CD8-positive, alpha-beta memory T cell (primary cell): ENCODE data around the gene ARVCF. TPM values are rescaled to one million over a fixed set of nuclear protein-coding genes. Genes with fewer than 3 reads are reported as not detected.

Experiments
- CTCF ChIA-PET: fragments of 350-600 bp; sonication (Branson Sonifier 250); formaldehyde crosslinking; loops from one replicate; lab custom pipeline; 2021; ENCODE audit warnings: antibody characterized with exemption; lab: Charles Lee
- POLR2A ChIA-PET: fragments of 350-600 bp; sonication (Branson Sonifier 250); formaldehyde crosslinking; loops from one replicate; lab custom pipeline; 2021; ENCODE audit warnings: antibody characterized with exemption; lab: Charles Lee
- DNase-seq, 5 donors: peaks; one replicate each; pipeline versions ENCODE4 v3.0.0 to v3.0.0-alpha.2; 2020 to 2022; ENCODE audit warnings: mixed read lengths in 1 of 5
- H3K27ac ChIP-seq: one replicate; pipeline ENCODE4 v1.7.0; 2013; ENCODE audit warnings: low read depth, mild to moderate bottlenecking, low read length, moderate library complexity
- H3K27me3 ChIP-seq: 2 replicates; pipeline ENCODE4 v1.7.0; 2013; ENCODE audit warnings: low read length, mild to moderate bottlenecking; ENCODE audit not compliant: insufficient read depth, poor library complexity, severe bottlenecking
- H3K36me3 ChIP-seq: 2 replicates; pipeline ENCODE4 v1.7.0; 2013; ENCODE audit warnings: mild to moderate bottlenecking, low read length, moderate library complexity; ENCODE audit not compliant: insufficient read depth
- H3K4me1 ChIP-seq: 2 replicates; pipeline ENCODE4 v1.7.0; 2013; ENCODE audit warnings: mild to moderate bottlenecking, low read length, moderate library complexity; ENCODE audit not compliant: insufficient read depth
- H3K4me3 ChIP-seq: 2 replicates; pipeline ENCODE4 v1.7.0; 2013; ENCODE audit warnings: mild to moderate bottlenecking, low read length
- H3K9me3 ChIP-seq: 2 replicates; pipeline ENCODE4 v1.7.0; 2013; ENCODE audit warnings: mild to moderate bottlenecking, low read length
- H3K27ac Mint-ChIP-seq, 8 donors: one replicate each; pipeline ENCODE4 v1.8.0; 2020 to 2021; ENCODE audit warnings: mixed read lengths in 8 of 8, mild to moderate bottlenecking in 6 of 8, inconsistent platforms in 3 of 8, moderate library complexity in 3 of 8
- H3K27me3 Mint-ChIP-seq, 2 donors: one replicate each; pipeline ENCODE4 v1.8.0; 2020 to 2021; ENCODE audit warnings: mixed read lengths in 2 of 2, mild to moderate bottlenecking in 1 of 2, moderate library complexity in 1 of 2
- H3K36me3 Mint-ChIP-seq, 3 donors: one replicate each; pipeline ENCODE4 v1.8.0; 2020 to 2021; ENCODE audit warnings: mixed read lengths in 3 of 3, inconsistent platforms in 1 of 3, mild to moderate bottlenecking in 1 of 3
- H3K4me1 Mint-ChIP-seq, 3 donors: one replicate each; pipeline ENCODE4 v1.8.0; 2020 to 2021; ENCODE audit warnings: mixed read lengths in 3 of 3, inconsistent platforms in 1 of 3, mild to moderate bottlenecking in 1 of 3
- H3K4me3 Mint-ChIP-seq, 7 donors: one replicate each; pipeline ENCODE4 v1.8.0; 2020 to 2021; ENCODE audit warnings: mixed read lengths in 7 of 7, mild to moderate bottlenecking in 6 of 7, moderate library complexity in 4 of 7, inconsistent platforms in 2 of 7
- H3K9me3 Mint-ChIP-seq, 5 donors: one replicate each; pipeline ENCODE4 v1.8.0; 2020 to 2022; ENCODE audit warnings: mixed read lengths in 5 of 5, mild to moderate bottlenecking in 3 of 5, moderate library complexity in 2 of 5, inconsistent platforms in 1 of 5
- polyA plus RNA-seq: library from polyadenylated mRNA; unstranded; fragments of 300-500 nt; fragmentation: Illumina TruSeq; gene quantifications from one replicate; pipeline ENCODE4 v1.2.3, GENCODE V29; 2021
- total RNA-seq, 2 experiments: library from RNA; stranded (reverse); gene quantifications; one replicate each; pipeline ENCODE4 v1.2.3, GENCODE V29; 2021

The ARVCF gene
- total and polyA plus RNA-seq, 3 experiments from 2014 or later = 0.92 to 1.8 (median 1.4) TPM

GRCh38 chr22:19970479-19971275 lies 45.9 kb downstream of the ARVCF start:
- Mint-ChIP-seq H3K27ac (peak overlapping the region in 1 of 8 donors; percentile 30), H3K27me3 (no peaks in the 10 kb centered on the region), H3K4me1 (peaks cover 6 to 17% (median 12%) of the 10 kb centered on the region in 3 donors), H3K4me3 (no peak overlapping the region), H3K36me3 (peaks cover 0 to 20% (median 2%) of the 10 kb centered on the region in 3 donors), H3K9me3 (no peaks in the 10 kb centered on the region)
- ChIA-PET POLR2A (interaction anchor here (0.6 kb wide), 1 partner anchor 31 kb away, joined by 3 read pairs; no protein-coding TSS in a partner anchor), CTCF (interaction anchor here (0.6 to 4.1 kb wide), 11 partner anchors 13 to 316 kb away, joined by 3 to 25 read pairs (median 4); partner anchors contain the start of gene TANGO2)
- no peaks in the 10 kb centered on the region for H3K9me3 ChIP-seq
- H3K4me1 ChIP-seq = peaks cover 31% of the 10 kb centered on the region
- H3K36me3 ChIP-seq = no peaks in the 10 kb centered on the region
- H3K4me3 ChIP-seq = no peak overlapping the region
- no peaks in the 10 kb centered on the region for H3K27me3 ChIP-seq
- H3K27ac ChIP-seq = no peak overlapping the region
- DNase-seq = peak; percentile 66 to 82 (median 75)

GRCh38 chr22:19970031-19970478 lies 46.6 kb downstream of the ARVCF start:
- H3K36me3 ChIP-seq = no peaks in the 10 kb centered on the region
- no peaks in the 10 kb centered on the region for H3K27me3 ChIP-seq
- CTCF ChIA-PET = interaction anchor here (0.6 to 2.7 kb wide), 9 partner anchors 13 to 316 kb away, joined by 3 to 14 read pairs (median 4); partner anchors contain the start of gene TANGO2
- no peak overlapping the region for H3K27ac ChIP-seq
- POLR2A ChIA-PET = interaction anchor here (0.6 kb wide), 1 partner anchor 32 kb away, joined by 3 read pairs; no protein-coding TSS in a partner anchor
- H3K9me3 ChIP-seq = no peaks in the 10 kb centered on the region
- DNase-seq = no peak
- Mint-ChIP-seq H3K4me1 (peaks cover 6 to 12% (median 8%) of the 10 kb centered on the region in 3 donors), H3K27me3 (no peaks in the 10 kb centered on the region), H3K4me3 (no peak overlapping the region), H3K27ac (no peak overlapping the region), H3K36me3 (peaks cover 0 to 21% (median 2%) of the 10 kb centered on the region in 3 donors), H3K9me3 (no peaks in the 10 kb centered on the region)
- no peak overlapping the region for H3K4me3 ChIP-seq
- peaks cover 24% of the 10 kb centered on the region for H3K4me1 ChIP-seq

GRCh38 chr22:19969141-19969928 lies 47.3 kb downstream of the ARVCF start:
- H3K9me3 ChIP-seq = no peaks in the 10 kb centered on the region
- POLR2A ChIA-PET = interaction anchor here (0.8 kb wide), 1 partner anchor 13 kb away, joined by 3 read pairs; no protein-coding TSS in a partner anchor
- H3K4me3 ChIP-seq = no peak overlapping the region
- H3K36me3 Mint-ChIP-seq = peaks cover 0 to 25% (median 2%) of the 10 kb centered on the region in 3 donors
- peaks cover 17% of the 10 kb centered on the region for H3K4me1 ChIP-seq
- peaks cover 5 to 9% (median 6%) of the 10 kb centered on the region in 3 donors for H3K4me1 Mint-ChIP-seq
- CTCF ChIA-PET = interaction anchor here (0.6 to 2.7 kb wide), 5 partner anchors 12 to 164 kb away, joined by 3 to 14 read pairs (median 4); partner anchors contain the start of gene TANGO2
- H3K27me3 ChIP-seq = no peaks in the 10 kb centered on the region
- no peak overlapping the region for H3K27ac ChIP-seq
- H3K4me3 Mint-ChIP-seq = no peak overlapping the region
- H3K9me3 Mint-ChIP-seq = no peaks in the 10 kb centered on the region
- DNase-seq = no peak
- H3K36me3 ChIP-seq = peaks cover 7% of the 10 kb centered on the region
- no peak overlapping the region for H3K27ac Mint-ChIP-seq
- H3K27me3 Mint-ChIP-seq = no peaks in the 10 kb centered on the region

- Histone ChIP-seq H3K9me3 (no peaks in the 10 kb centered on the region), H3K4me1 (peaks cover 13% of the 10 kb centered on the region), H3K27me3 (no peaks in the 10 kb centered on the region), H3K27ac (no peak overlapping the region), H3K36me3 (peaks cover 15% of the 10 kb centered on the region), H3K4me3 (no peak overlapping the region)
- H3K36me3 Mint-ChIP-seq = peaks cover 0 to 27% (median 2%) of the 10 kb centered on the region in 3 donors
- H3K27me3 Mint-ChIP-seq = no peaks in the 10 kb centered on the region
- no peaks in the 10 kb centered on the region for H3K9me3 Mint-ChIP-seq
- H3K27ac Mint-ChIP-seq = no peak overlapping the region
- CTCF ChIA-PET = interaction anchor here (2.2 kb wide), 1 partner anchor 161 kb away, joined by 14 read pairs; no protein-coding TSS in a partner anchor
- H3K4me3 Mint-ChIP-seq = no peak overlapping the region
- POLR2A ChIA-PET = interaction anchor here (0.8 kb wide), 1 partner anchor 14 kb away, joined by 3 read pairs; no protein-coding TSS in a partner anchor
- no peak for DNase-seq
- H3K4me1 Mint-ChIP-seq = peaks cover 5 to 9% (median 6%) of the 10 kb centered on the region in 3 donors
These were observed 48.2 kb downstream of the ARVCF start for GRCh38 chr22:19968450-19968891.

- Histone ChIP-seq H3K4me3 (no peak overlapping the region), H3K9me3 (no peaks in the 10 kb centered on the region), H3K36me3 (peaks cover 16% of the 10 kb centered on the region), H3K27me3 (no peaks in the 10 kb centered on the region), H3K27ac (no peak overlapping the region), H3K4me1 (peaks cover 13% of the 10 kb centered on the region)
- peaks cover 0 to 27% (median 2%) of the 10 kb centered on the region in 3 donors for H3K36me3 Mint-ChIP-seq
- no peaks in the 10 kb centered on the region for H3K27me3 Mint-ChIP-seq
- no peak overlapping the region for H3K4me3 Mint-ChIP-seq
- H3K27ac Mint-ChIP-seq = no peak overlapping the region
- H3K9me3 Mint-ChIP-seq = no peaks in the 10 kb centered on the region
- H3K4me1 Mint-ChIP-seq = peaks cover 5 to 9% (median 6%) of the 10 kb centered on the region in 3 donors
- ChIA-PET POLR2A (no interaction called here), CTCF (no interaction called here)
- DNase-seq = no peak
These were observed 48.7 kb downstream of the ARVCF start for GRCh38 chr22:19967850-19968449.

- H3K4me3 Mint-ChIP-seq = no peak overlapping the region
- peaks cover 0 to 27% (median 2%) of the 10 kb centered on the region in 3 donors for H3K36me3 Mint-ChIP-seq
- peaks cover 13% of the 10 kb centered on the region for H3K4me1 ChIP-seq
- ChIA-PET POLR2A (interaction anchor here (0.7 kb wide), 1 partner anchor 239 kb away, joined by 7 read pairs; no protein-coding TSS in a partner anchor), CTCF (no interaction called here)
- H3K27me3 Mint-ChIP-seq = no peaks in the 10 kb centered on the region
- no peak overlapping the region for H3K27ac Mint-ChIP-seq
- H3K4me3 ChIP-seq = no peak overlapping the region
- no peak for DNase-seq
- no peaks in the 10 kb centered on the region for H3K9me3 Mint-ChIP-seq
- H3K27ac ChIP-seq = no peak overlapping the region
- H3K27me3 ChIP-seq = no peaks in the 10 kb centered on the region
- peaks cover 5 to 8% (median 6%) of the 10 kb centered on the region in 3 donors for H3K4me1 Mint-ChIP-seq
- peaks cover 16% of the 10 kb centered on the region for H3K36me3 ChIP-seq
- no peaks in the 10 kb centered on the region for H3K9me3 ChIP-seq
These were observed 49.5 kb downstream of the ARVCF start for GRCh38 chr22:19966908-19967750.
